Mesothelial cell of epicardium (in vitro differentiated cells): ENCODE results near the gene ST6GAL1. TPM values are rescaled to one million over a fixed set of nuclear protein-coding genes. Genes with fewer than 3 reads are reported as not detected.
A peak's percentile ranks its signal among the peaks of the same experiment; 100 is the strongest.

Experiments
- DNase-seq, 2 experiments: peaks; one replicate each; pipeline ENCODE4 v3.0.0; 2021; ENCODE audit warnings: low spot score in 2 of 2; ENCODE audit not compliant: unreplicated experiment in 2 of 2
- H3K27ac Mint-ChIP-seq: 2 replicates; pipeline ENCODE4 v1.8.0; 2021; ENCODE audit warnings: mixed read lengths
- H3K27me3 Mint-ChIP-seq: 2 replicates; pipeline ENCODE4 v1.8.0; 2021; ENCODE audit warnings: low read depth, mixed read lengths
- H3K36me3 Mint-ChIP-seq: 2 replicates; pipeline ENCODE4 v1.8.0; 2021; ENCODE audit warnings: mixed read lengths
- H3K4me1 Mint-ChIP-seq: 2 replicates; pipeline ENCODE4 v1.8.0; 2021; ENCODE audit warnings: mixed read lengths
- H3K4me3 Mint-ChIP-seq: 2 replicates; pipeline ENCODE4 v1.8.0; 2021; ENCODE audit warnings: mild to moderate bottlenecking, moderate library complexity, mixed read lengths
- H3K9me3 Mint-ChIP-seq: 2 replicates; pipeline ENCODE4 v1.8.0; 2021; ENCODE audit warnings: mixed read lengths
- total RNA-seq: library from RNA; stranded (reverse); gene quantifications from 3 replicates; pipeline ENCODE4 v1.2.1, GENCODE V29; 2021
- TF ChIP-seq, protein P1 (sequence below): fragments of 200-600 bp; sonication (generic); IDR thresholded peaks from one replicate; pipeline ENCODE4 v1.5.0; 2021; ENCODE audit warnings: antibody characterized with exemption; ENCODE audit not compliant: unreplicated experiment

The ST6GAL1 gene
- total RNA-seq, 1 donor from 2014 or later = 50.3 TPM

- Mint-ChIP-seq H3K9me3 (no peaks in the 10 kb centered on the region), H3K27ac (peak overlapping the region; percentile 59), H3K36me3 (no peaks in the 10 kb centered on the region), H3K4me3 (no peak overlapping the region), H3K27me3 (no peaks in the 10 kb centered on the region), H3K4me1 (peaks cover 32% of the 10 kb centered on the region)
- no peak for DNase-seq
- TF ChIP-seq, protein P1, sequence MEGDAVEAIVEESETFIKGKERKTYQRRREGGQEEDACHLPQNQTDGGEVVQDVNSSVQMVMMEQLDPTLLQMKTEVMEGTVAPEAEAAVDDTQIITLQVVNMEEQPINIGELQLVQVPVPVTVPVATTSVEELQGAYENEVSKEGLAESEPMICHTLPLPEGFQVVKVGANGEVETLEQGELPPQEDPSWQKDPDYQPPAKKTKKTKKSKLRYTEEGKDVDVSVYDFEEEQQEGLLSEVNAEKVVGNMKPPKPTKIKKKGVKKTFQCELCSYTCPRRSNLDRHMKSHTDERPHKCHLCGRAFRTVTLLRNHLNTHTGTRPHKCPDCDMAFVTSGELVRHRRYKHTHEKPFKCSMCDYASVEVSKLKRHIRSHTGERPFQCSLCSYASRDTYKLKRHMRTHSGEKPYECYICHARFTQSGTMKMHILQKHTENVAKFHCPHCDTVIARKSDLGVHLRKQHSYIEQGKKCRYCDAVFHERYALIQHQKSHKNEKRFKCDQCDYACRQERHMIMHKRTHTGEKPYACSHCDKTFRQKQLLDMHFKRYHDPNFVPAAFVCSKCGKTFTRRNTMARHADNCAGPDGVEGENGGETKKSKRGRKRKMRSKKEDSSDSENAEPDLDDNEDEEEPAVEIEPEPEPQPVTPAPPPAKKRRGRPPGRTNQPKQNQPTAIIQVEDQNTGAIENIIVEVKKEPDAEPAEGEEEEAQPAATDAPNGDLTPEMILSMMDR = no peak
Measured at GRCh38 chr3:186921578-186921977, 8.7 kb upstream of the ST6GAL1 start.

DNA sequence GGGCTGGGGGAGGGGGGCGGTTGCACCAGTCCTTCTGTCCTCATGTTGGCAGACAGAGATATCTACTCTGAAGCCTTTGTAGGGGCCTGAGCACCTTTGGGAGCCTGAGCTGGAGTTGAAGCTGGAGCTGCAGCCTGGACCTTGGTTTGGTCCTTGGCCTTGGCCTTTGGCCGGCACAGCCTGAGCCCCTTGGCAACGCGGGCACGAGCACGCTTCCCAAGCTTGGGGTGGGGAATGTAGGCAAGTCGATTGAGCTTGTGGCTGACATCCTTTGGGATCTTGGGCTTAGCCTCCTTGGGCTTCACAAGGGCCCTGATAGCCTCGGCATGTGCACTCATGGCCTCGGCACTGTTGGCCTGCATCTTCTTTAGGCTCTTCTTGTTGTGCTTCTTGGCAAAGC is 8.1 kb upstream of the ST6GAL1 start:
- H3K27me3 Mint-ChIP-seq = no peaks in the 10 kb centered on the region
- no peaks in the 10 kb centered on the region for H3K9me3 Mint-ChIP-seq
- no peak for DNase-seq
- H3K36me3 Mint-ChIP-seq = no peaks in the 10 kb centered on the region
- TF ChIP-seq, protein P1 = no peak
- H3K27ac Mint-ChIP-seq = no peak overlapping the region
- H3K4me1 Mint-ChIP-seq = peaks cover 32% of the 10 kb centered on the region
- no peak overlapping the region for H3K4me3 Mint-ChIP-seq

GRCh38 chr3:186922790-186923189 is 7.5 kb upstream of the ST6GAL1 start:
- Mint-ChIP-seq H3K9me3 (no peaks in the 10 kb centered on the region), H3K27me3 (no peaks in the 10 kb centered on the region), H3K27ac (no peak overlapping the region), H3K4me1 (peaks cover 32% of the 10 kb centered on the region), H3K36me3 (no peaks in the 10 kb centered on the region), H3K4me3 (no peak overlapping the region)
- TF ChIP-seq, protein P1 = no peak
- DNase-seq = no peak

- Mint-ChIP-seq H3K27me3 (no peaks in the 10 kb centered on the region), H3K36me3 (no peaks in the 10 kb centered on the region), H3K4me1 (peaks cover 32% of the 10 kb centered on the region), H3K27ac (no peak overlapping the region), H3K4me3 (no peak overlapping the region), H3K9me3 (no peaks in the 10 kb centered on the region)
- no peak for DNase-seq
- TF ChIP-seq, protein P1 = no peak
Measured at GRCh38 chr3:186923241-186923640, 7.1 kb upstream of the ST6GAL1 start.

DNA sequence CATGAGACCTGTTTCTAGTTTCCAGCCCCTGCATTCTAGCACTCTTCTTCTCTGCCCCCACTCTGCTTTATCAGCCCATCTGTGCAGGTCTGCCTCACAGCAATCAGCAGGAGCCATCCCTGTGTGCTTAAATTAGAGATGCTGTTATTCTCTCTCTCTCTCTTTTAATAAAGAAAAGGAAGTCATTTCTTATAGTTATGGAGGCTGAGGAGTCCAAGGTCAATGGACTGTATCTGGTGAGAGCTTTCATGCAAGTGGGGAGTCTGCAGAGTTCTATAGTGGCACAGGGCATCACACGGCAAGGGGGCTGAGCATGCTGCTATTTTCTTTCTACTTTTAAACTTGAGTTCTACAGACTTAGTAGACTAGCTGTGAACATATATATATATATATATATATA is 4.5 kb upstream of the ST6GAL1 start:
- DNase-seq = no peak
- Mint-ChIP-seq H3K27ac (no peak overlapping the region), H3K4me1 (peaks cover 24% of the 10 kb centered on the region), H3K27me3 (peaks cover 14% of the 10 kb centered on the region), H3K36me3 (no peaks in the 10 kb centered on the region), H3K9me3 (no peaks in the 10 kb centered on the region), H3K4me3 (no peak overlapping the region)
- TF ChIP-seq, protein P1 = no peak

GRCh38 chr3:186929186-186929585 is 1.1 kb upstream of the ST6GAL1 start:
- peaks cover 4% of the 10 kb centered on the region for H3K36me3 Mint-ChIP-seq
- TF ChIP-seq, protein P1 = no peak
- H3K9me3 Mint-ChIP-seq = no peaks in the 10 kb centered on the region
- peaks cover 16% of the 10 kb centered on the region for H3K27me3 Mint-ChIP-seq
- peak overlapping the region; percentile 44 for H3K4me3 Mint-ChIP-seq
- DNase-seq = no peak
- no peak overlapping the region for H3K27ac Mint-ChIP-seq
- H3K4me1 Mint-ChIP-seq = peaks cover 24% of the 10 kb centered on the region
